DMS153 treated with DMSO at 0.1 percent for 48 hours (cell line): ENCODE data around the gene FHIT.

Source experiments
- DNase-seq: peaks from one replicate; lab custom pipeline; 2025; ENCODE audit not compliant: unreplicated experiment; lab: John Stamatoyannopoulos, UW

FHIT gene

DNA sequence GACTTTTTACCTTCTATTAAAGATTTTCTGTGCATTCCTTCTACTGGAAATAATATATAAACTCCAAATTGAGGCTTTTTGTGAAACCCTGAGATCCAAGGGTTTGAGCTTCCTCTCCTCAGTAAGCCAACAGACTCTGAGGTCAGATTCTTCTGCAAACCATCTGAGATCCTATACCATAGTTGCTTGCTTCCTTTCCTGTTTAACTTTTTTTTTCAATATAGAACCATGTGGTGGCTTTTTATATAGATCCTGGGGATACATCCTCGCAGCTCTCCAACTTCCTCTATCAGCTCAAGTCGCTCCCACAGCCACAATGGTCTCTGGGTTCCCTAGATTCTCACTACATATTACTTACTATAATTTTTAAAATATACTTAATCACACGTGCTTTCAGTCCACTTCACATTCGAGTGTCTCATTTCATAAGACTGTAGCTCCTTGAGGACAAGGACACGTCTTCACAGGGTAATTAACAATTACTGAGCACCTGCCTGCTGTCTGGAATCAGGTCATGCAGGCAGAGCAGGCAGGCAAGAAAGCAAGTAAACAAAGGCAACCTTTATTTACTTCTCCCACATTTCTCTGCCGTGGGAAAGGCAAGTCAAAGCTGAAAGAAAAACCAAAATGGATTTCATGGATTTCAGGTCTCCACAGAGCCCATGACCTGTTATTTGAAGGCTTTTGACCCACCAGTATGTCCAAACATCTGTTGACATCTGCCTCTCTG, 941.5 kb downstream of the FHIT start:
- DNase-seq: no peak

DNA sequence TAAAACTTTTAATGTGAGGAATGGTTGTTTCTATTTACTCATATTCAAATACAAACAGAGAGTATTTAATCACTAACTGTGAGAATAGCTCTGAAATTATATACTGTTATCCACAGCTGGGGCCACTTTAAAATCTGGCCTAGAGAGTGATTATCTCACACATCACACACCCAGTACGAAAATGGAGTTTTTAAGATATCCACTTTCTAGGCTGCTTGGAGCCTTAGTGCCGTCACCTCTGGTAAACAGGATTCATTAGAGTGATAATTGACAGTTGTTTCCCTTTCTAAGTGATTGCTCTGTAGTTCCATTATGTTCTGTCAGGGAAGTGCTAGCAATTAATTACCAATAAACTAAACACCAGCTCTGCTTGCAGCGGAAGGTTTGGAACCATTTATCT, 942.4 kb downstream of the FHIT start:
- no peak for DNase-seq

DNA sequence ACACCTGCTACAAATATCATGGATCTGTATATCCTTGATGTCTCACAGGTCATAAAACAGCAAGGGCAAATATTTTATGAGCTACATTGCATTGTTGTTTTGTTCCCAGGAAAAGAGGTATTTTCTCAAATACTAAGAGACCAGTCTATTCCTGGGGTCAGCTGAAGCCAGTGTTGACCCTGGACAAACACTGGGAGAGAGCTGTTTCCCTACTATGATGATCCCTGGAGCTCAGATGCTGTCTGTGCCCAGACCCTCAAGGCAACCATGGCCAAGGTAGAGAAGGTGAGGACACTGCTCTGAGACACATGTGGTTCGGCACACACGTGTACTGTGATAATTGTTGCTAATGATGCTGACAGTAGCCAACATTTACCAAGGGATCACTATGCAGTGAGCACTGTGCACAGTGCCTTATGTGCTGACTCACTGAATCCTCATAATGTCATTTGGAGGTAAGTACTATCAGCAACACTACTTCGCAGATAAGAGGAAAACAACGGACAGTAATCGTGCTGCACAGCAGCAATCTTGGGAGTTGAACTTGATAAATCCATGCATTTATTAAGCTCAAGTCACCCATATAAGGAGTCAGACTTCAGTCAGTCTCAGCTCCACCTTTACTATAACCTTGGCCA, 943.6 kb downstream of the FHIT start:
- DNase-seq: no peak

DNA sequence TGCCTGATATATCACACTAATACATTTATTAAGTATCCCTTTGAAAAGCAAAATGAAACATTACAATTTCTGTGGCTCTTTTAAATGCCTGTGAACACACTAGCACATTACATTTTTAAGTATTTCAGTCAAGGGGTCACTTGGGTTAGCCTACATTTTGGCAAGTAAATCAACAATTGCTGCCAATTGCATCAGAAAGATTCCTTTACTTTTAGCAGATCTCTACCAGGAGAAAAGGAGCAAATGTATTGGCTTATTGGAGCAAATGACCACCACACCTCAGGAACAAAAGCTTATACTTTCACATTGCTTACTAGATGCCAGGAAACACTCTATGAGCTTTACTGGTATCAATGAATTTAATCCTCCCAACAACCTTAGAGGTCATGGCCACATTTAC, 947.1 kb downstream of the FHIT start:
- DNase-seq: no peak

DNA sequence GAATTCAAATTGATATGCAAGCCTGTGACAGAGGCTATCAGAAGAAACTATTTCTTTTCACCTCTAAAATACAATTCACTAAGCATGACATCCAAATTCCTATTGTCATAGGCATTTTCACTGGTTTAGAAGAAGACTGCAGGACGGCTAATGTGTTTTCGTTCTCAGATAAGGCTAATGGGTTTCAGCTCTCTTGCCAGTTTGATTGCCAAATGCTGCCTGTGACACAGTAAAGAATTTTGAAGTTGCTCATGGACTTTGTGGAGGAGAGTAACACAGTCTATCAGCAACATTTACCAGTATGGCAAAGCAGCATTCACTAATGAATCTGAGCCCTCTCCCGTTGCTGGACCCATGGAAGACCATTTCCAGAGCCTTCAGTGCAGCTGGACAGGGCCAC, 948.1 kb downstream of the FHIT start:
- DNase-seq: no peak

DNA sequence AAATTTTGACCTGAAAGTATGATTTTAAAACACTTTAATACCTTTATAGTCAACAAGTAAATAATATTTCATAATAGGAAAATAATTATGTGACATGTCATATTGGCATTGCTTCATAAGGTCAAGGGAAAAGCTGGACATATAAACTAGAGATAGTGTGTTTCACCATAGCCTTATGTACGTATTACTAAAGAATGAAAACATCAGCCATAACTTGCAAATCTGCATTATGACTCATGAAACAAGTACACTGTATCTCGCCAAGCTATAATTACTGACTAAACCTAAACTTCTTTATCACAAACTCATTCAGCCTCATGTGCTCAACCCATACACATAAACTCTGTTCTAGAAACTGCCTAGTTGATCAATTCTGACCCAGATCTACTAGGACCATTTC, 950.1 kb downstream of the FHIT start:
- no peak for DNase-seq

DNA sequence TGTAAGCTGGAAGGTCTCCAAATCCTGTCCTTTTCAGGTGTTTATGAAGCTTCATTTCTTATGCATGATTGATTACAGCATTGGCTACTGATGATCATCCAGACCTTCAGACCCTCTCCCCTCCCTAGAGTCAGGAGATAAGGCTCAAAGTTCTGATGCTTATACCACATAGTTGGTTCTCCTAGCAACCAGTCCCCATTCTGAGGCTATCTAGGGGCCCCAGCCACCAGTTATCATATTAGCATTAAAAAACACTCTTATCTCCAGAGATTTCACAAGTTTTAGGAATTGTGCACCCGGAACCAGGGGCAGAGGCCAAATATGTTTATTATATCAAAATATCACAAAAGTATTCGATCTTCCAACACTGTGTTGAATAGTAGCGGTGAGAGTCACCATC, 953.1 kb downstream of the FHIT start:
- no peak for DNase-seq

DNA sequence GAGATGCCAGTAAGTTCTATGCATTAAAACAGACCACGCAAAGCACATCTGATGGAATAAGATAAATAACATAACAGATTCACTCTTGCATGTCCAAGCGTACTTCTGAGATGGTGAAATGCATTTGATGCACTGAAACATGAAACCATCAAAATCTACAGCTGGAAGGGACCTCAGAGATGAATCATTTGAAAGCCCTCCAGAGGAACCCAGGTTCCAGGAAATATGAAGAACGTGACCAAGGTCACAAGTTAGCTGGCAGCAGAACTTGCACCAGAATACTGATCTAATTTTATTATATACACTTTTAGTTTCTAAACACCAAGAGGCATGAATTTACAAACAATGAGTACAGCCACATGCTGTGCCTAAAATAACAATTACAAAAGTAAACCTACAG, 957.1 kb downstream of the FHIT start:
- DNase-seq: no peak

DNA sequence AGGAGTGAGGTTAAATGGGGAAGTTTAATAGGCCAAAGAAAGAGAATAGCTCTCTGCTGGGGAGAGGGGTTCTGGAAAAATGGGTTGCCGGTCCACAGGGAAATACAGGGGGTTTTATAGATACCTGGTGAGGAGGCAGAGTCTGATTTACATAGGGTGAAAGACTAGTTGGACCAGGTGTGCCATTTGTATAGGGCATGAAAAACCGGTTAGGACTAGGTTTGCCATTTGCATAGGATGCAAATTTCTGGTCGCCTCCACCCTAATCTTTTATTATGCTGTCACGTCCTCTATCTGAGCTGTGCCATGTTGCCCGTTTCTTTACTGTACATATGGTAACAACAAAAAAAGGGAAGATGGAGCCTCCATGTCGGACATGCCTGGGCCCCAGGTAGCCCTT, 960.1 kb downstream of the FHIT start:
- DNase-seq: no peak

DNA sequence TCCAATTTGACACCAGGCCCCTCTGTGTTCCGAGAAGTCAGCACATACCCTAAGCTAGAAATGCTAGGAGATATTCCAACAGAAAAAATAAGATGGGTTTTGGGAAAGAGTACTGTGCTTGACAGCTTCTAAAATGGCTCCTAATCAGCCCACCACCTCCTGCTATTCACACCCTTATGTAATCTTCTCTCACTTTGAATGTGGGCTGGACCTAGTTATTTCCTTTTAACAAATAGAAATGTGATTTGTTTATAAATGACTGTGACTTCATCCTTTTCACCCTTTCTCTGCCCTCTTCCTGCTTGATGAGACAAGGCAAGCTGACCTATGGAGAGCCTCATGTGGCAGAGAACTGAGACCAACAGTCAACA, 961.1 kb downstream of the FHIT start:
- no peak for DNase-seq

DNA sequence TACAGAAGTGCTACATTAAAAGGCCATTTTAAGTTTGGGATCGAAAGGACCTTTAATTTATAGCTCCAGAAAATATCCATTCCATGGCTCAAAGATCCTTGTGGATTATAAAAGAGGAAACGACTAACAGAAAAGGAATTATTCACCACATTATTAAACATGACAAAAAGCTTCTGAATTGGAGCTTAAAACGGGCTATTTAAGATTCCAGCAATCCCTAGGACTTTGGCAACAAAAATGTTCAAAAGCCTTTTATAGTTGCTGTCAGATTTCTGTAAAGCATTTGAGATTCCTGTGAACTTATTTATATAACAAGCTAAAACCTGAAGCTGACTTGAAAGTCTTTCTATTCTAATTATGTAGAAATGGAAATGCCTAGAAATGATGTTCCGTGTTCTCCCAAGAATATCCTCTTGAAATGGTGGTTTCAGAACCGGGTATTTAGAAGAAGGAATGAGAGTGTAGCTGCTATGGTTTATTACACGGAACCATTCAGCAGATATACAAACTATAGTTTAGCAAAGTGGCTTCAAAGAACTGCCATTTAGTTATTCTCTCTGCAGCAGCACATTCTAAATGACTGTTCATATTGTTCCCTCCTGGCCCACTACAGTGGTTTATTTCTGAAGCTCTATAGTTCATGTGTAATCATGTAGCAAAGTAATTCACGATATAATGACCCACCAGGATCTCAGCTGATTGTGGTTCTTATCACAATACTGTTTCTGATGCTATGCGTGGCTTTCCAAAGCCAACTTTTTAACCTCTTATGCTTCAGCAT, 961.7 kb downstream of the FHIT start:
- DNase-seq: no peak

DNA sequence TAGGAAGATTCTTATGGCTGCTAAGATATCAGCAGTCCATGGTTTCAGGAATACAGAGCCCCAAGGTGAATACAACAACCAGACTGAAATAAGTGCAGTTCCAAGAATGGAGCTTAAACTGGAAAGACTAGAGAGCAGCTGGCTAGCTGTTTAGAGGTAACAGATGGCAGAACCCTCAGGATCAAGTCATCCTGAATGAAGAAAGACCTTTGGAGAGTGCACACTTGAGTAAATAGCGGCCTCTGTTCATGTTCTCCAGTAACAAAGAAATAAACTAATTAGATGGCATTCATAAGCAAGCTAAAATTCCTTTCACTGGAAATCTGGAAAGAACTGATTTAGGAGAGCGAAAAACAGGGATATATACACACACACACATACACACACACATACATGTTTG, 968.4 kb downstream of the FHIT start:
- DNase-seq: no peak

DNA sequence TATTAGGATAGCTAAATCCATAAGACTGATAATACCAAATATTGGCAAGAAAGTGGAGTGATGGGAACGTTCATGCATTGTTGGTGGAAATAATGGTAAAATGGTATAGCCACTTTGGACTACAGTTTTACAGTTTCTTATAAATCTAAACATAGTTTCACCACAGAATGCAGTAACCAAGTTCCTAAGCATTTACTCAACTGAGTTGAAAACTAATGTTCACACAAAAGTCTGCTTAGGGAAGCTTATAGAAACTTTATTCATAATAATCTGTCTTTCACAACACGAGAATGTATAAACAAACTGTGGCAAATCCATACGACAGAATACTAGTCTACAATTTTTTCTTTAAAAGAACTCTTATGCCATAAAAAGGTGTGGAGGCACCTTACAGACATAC, 969.3 kb downstream of the FHIT start:
- no peak for DNase-seq

DNA sequence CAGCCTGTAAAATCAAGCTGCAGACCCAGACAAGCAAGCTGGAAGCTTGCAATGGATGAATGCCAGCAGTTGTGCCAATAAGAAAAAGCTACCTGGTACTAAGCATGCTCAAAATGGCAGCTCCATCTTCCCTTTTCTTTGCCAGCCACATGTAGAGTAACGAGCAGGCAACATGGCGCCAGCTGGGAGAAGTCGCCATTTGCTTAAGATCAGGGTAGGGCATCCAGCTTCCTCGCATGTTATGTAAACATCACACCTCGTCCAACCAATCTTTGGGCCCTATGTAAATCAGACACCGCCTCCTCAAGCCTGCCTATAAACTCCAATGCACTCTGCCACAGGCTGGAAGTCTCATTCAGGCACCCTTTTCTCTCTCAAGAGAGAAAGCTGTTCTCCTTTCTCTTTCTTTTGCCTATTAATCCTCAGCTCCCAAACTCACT, 973.9 kb downstream of the FHIT start:
- no peak for DNase-seq

DNA sequence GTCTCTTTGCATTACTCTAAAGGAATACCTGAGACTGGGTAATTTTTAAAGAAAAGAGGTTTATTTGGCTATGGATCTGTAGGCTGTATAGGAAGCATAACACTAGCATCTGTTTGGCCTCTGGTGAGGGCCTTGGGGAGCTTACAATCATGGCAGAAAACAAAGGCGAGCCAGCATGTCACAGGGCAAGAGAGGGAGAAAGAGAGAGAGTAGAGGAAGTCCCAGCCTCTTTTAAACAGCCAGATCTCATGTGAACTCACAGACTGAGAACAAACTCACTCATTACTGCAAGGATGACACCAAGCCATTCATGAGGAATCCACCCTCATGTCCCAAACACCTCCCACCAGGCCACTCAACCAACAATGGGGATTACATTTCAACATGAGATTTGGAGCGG, 974.6 kb downstream of the FHIT start:
- DNase-seq: no peak

DNA sequence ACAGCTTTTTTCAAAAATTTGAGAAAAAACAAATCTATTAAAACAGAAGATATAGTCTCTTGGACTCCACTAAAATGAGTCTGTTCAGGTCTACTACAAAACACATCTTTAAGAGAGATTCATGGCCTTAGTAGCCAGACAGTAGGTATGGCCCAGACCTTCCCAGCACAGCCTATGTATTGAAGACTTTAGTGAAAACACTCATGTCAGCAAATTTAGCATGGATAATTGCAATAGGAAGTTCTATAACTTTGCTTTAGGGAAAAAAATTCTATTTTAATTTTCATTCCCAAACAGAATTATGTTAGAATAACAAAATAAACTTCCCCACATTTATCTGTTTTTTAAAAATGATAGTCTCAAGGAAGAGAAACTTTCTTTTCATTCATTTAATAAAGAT, 976.6 kb downstream of the FHIT start:
- no peak for DNase-seq

DNA sequence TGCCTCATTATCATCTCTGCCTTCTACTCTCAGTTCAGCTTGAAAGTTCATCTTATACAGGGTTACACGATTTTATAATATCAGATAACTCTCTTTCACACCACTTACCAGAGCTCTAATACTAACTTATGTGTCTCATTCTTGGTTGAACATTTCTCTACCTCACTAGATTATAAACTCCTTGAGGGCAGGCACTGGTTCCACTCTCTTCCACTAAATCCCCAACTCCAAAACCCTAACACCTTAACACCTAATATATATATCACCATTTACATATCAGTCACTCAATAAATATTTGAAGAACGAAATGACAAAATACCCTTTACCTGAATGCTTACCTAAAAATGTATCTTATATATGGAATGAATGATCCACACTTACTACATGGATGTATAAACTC, 977.2 kb downstream of the FHIT start:
- no peak for DNase-seq

DNA sequence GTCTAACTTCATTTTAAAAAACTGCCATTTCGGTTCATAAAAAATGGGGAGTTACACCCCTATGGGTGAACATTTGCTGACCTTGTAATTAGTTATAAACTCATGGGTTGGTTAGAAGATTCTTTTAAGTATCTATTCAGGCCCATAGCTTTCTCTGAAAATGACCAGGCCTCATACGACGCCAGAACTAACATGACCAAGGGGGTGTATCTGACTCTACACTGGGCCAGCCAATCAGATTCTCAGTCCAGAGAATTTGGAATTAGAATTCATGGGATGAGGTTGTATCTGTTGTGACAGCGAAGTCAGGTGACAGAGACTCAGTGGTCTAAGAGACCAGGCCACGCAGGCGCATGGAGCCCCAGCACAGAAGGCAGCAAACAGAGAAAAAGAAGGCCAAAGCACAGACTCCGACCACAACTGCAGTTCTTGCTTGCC, 981.4 kb downstream of the FHIT start:
- no peak for DNase-seq

DNA sequence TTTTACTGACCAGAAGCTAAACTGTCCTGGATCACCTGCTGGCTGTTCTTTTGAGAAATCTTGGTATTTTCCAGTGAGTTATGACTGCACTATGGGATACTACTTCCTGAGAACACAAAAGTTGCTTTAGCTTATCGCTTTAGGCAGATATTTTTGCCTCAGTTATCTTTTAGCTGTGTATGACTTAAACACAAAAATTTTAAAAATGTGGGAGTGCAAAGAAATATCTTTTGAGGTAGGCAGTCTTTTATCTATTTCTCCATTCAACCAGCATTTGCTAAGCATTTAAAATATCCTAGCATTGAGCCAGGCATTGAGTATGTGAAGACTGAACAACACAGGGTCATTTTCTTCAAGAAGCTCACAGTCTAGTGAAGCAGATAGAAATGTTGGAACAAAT, 981.9 kb downstream of the FHIT start:
- DNase-seq: no peak

DNA sequence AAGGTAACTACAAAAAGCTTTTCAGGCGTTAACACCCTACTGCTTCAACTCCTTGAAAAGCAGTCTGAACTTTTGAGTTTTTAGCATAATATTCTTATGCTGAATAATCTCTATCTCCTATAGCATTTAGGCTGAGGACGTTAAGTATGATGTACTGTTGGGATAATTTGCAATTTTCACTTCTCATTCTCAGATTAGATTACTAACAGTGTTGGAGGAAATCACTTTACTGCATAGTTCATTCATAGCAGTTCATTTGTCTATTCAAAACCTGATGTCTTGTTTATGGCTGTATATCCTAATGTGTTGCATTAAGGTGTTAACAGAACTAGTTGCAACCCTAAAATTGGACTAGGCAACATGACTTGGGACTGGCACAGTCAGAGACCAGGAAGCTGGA, 983.1 kb downstream of the FHIT start:
- no peak for DNase-seq

DNA sequence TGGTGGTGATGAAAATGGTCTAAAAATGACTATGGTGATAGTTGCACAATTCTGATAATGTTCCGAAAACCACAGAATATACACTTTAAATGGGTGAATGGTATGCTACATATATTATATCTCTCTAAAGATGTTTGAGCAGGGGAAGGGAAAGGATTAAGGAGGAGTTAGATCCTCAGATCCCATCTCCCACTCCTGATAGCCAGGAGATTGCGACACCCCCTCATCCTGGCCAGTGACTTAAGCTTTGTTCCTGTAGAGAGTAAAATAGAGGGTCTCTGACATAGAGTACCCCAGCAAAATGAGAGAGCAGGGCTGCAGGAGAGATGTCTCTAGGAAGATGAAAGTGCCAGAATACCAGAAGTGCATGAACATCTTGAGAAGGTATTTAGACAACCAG, 984.8 kb downstream of the FHIT start:
- no peak for DNase-seq

DNA sequence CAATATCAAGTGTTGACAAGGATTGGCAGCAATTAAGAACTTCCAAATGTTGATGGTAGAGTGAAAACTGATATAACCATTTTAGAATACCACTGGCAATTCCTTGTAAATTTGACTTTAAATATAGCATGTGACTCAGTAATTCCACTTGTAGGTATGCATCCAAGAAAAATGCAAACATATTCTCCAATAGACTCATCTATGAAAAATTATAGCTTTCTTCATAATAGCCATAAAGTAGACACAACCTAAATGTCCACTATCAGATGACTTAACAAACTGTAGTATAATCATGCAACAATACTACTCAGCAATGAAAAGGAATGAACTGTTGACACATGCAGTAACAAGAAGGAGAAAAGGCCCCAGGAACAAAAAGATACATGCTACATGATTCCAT, 988.1 kb downstream of the FHIT start:
- no peak for DNase-seq
